Stimulated activated CD8-positive, alpha-beta memory T cell treated with anti-CD3 and anti-CD28 coated beads, Interleukin-4, amount 100 ng/mL, for 48 hours (primary cell): Measurements from ENCODE around the gene MARF1.
"Not testable (repeated sequence)": the region's sequence is repeated elsewhere in the genome, so short reads cannot be mapped to it uniquely, and the experiment has no call there.

Experiments
- DNase-seq: peaks from one replicate; pipeline ENCODE4 v3.0.0-alpha.2; 2020

MARF1 gene

DNA sequence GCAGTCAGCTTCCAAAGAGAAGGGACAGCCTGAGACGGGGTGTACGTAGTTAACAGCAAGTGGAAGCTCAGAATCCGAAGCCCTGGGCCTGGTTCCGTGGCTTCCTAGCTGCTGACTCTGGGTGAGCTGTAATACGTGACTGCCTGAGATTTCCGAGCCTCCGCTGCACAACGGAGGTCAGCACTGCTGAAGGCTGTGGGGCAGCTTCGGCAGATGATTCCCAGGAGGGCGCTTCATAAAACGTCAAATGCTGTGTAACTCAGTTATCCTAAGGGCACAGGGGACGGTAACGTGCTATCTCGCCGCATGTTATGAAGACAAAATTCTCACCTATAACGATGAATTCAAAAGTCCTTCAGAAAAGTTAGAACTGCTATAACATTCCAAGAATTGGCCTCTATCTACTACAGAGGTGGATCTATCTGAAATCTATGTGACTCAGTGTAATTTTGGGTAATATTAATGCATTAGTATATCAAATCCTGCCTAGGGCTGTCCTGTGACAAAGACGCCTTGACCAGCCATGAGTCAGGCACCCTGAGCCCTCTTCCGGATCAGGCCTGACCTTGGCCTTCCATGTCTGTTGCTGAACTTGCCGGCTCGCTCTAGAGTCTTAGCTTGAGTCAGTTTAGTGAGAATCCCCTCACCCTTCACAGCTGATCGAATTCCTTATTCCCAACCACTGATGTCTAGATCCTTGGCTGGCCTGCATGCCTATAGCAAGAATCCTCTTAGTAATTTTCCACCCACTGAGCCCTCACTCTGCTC, 43.5 kb downstream of the MARF1 start:
- DNase-seq: no peak

DNA sequence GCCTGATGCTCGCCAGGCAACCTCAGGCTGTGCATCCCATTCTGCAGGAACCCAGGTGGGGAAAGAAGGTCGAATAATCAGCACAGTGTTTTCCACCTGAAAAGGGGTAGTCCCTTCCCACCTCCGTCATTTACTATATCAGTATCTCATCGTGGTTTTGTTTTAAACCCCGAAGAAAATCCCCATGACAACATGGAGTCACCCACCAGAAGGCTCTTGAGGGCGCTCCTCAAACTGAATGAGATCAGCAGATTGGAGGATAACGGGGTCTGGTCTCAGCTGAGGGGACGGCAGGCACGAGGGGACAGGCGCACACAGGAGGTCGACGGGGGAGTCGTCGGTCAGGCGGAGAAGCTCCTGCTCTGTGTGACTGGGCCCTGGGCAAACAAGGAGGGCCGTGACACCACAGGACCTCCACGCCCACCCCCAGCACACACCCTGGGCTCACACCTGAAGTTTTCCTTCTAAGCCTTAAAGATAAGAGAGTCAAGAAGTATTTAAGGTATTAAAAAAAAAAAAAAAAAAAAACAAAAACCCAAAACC, 44.2 kb downstream of the MARF1 start:
- DNase-seq: peak; percentile 38

DNA sequence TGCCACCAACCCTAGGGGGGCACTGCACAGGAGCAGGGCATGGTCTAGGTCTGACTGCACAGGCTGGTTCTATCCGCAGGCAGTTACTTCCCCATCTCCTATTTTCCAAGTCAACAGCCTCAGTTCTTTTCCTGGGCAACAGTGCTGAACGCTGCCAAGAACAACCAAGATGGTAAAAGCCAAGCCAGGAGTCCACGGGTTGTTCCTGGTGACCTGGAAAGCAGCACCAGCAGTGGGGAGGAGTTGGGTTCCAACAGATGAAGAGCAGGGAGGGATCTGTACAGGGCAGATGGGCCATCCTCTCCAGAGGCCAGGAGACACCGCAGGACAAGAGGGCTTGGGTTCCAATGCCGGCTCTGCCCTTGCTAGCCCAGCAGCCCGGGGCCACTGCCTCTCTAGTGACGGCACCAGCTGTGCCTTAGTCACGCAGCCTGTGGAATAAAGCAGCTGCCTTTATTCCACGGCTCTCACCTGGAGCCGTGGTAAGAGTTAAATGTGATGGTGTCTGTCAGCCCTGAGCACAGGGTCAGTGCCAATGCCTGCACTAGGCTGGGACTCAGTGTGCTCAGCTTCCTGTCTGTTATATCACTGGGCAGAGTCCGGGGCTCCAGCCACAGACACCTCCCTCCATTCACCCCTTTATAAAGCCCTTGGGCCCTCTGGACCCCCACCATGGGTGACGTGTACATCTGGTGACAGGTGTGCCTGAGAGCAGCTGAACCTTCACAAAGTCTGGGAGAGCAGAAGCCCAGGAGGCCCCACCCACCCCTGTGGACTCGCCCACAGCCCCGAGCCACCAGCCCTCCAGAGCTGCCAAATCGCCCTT, 44.9 kb downstream of the MARF1 start:
- DNase-seq: no peak

DNA sequence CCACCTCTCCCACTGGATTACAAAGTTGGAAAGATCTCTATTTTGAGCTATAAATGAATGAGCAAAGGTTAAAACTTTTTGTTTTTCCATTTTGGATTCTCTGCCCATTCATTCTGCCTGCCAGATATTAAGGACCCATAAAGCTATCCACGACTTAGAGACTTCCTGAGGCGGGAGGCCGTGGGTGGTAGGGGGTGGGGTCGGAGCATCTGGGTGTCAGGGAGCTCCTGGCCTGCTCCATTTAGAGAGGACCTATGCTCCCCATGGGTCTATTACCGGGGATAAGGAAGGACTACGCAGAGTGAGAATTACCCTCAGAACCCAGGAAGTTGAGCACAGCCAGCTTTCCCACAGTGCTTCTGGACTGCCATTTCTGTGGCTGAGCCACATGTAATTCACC, 45.8 kb downstream of the MARF1 start:
- no peak for DNase-seq

DNA sequence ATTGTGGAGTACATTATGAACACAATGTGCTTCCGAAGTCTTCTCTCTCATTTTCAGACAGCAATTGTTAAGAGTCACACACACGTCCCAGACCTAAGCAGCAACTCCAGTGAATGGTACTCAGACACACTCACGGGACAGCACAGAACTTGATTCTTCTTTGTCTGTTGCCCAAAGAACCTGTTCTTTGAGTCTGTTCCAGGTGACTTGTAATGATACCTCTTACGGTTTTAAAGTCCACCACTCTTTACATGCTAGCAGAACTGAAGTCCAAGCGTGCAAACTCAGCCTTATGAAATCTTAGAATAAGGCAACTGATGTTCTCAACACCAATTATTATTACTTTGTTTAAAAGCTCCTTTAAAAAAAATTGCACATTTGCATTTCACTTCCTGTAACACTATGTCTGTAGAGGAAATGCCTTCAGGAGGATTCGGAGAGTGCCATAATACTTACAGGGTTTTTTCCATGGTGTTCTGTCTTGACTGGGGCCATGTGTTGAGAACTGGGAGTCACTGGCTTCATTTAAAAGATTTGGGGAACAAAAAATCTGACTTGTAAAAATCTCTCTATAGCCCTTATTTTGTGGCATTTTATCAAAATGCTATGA, 48.1 kb downstream of the MARF1 start:
- no peak for DNase-seq

DNA sequence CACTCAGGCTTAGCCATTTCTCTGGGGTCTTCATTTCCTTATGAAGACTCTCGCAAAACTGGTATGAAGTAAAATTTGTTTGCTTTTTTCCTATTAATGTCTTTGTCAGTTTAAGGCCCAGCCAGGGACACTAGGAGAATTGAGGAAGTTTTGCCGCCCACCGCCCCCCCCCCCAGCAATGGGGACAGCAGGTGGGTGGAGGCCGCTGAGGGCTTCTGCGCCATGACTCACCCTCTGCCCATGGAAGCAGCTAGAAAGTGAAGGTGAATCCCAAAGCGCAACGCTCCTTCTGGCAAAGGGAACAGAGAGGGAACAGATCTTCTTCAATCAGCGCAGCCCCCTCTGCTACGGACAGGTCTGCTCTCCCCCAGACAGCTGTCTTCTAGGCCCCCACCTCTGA, 49.7 kb downstream of the MARF1 start:
- DNase-seq: no peak

DNA sequence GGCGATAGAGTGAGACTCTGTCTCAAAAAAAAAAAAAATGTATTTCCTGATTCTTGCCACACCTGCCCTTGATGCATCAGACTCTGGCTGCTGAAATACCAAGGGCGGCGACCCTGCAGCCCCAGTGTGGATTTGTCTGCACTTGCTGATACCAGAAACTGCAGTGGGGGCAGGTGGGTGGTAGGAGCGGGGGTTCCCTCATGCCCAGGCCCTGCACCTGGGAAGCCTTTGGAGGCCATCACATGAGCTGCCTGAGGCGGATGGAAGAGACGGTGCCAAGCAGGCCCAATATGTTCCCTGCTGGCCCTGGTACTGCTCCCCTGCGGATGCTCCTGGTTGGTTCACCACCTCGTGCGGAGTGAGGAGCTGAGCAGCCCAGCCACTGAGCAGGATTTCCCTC, 50.6 kb downstream of the MARF1 start:
- DNase-seq: no peak

DNA sequence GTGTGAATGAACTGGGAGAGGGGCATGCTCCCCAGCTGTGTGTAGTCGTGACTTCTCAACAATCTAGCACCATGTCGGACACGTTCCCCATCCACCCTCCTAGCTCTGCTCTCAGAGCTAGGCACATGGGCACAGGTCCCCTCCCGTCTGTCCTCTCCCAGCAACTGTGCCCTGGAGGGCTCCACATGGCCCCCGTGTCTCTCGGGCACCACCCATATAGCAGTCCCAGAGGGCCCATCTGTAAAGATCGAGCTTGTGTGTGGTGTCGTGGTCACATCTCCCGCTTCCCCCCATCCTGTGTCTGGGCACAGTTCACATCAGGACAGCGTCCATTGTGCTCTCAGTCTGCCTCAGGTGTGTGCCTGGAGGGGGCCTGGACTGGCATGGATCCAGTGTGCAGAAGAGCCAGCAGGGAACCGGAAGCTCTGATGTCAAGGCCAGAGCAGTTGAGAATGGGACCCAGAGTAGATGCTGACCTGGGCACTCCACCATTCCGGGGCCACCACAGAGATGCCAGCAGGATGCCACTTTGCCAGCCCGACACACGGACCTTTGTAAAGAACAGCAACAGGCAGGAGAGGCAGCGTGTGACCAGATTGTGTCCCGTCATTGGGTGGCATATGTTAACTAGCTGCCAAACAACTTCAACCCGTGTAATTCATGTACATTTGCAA, 55.7 kb downstream of the MARF1 start:
- DNase-seq: no peak

DNA sequence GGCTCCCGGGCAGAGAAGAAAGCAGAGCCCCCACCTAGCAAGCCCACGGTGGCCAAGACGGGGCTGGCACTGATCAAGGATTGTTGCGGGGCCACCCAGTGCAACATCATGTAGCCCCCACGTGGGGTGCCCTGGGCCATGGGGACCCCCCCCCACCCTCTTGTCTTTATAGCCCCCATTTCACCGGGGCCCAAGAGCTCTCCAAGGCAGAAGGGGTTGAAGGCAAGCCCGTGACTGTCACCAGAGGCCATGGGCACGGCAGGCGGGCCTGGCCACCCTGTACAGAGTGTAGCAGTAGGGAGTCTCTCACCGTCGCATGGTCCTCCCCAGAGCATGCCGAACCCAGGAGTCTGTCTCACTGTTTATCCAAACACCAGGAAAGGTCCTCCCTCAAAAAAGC, 56.2 kb downstream of the MARF1 start:
- no peak for DNase-seq

DNA sequence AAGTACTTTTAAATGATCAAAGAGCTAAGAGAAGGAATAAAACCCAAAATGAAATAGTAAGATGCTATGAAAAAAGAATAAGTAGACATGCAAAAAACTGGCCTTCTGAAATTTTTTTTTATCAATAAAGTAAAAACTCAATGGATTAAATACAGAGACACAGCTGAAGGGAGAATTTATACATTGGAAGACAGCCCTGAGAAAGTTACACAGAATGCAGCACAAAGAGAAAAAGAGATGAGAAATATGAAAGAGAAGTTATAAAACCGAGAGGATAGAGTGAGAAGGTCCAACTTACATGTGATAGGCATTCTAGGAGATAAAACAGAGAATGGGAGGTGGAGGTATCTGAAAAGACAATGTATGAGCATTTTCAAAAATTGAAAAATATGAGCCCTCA, 57.0 kb downstream of the MARF1 start:
- DNase-seq: no peak

DNA sequence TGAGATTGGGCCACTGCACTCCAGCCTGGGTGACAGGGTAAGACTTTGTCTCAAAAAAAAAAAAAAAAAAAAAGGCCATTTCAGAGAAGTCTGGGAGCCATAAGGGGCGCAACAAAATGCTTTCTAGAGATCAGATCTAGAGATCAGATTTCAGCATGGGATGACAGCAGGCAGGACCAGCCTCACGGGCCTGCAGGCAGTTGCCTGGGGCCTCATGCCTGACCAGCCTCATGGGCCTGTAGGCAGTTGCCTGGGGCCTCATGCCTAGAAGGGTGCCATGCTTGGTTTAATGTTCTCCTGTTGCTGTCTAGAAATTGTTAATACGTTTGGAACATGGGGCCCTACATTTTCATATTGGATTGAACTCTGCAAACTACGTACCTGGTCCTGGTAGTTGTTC, 59.4 kb downstream of the MARF1 start:
- no peak for DNase-seq

DNA sequence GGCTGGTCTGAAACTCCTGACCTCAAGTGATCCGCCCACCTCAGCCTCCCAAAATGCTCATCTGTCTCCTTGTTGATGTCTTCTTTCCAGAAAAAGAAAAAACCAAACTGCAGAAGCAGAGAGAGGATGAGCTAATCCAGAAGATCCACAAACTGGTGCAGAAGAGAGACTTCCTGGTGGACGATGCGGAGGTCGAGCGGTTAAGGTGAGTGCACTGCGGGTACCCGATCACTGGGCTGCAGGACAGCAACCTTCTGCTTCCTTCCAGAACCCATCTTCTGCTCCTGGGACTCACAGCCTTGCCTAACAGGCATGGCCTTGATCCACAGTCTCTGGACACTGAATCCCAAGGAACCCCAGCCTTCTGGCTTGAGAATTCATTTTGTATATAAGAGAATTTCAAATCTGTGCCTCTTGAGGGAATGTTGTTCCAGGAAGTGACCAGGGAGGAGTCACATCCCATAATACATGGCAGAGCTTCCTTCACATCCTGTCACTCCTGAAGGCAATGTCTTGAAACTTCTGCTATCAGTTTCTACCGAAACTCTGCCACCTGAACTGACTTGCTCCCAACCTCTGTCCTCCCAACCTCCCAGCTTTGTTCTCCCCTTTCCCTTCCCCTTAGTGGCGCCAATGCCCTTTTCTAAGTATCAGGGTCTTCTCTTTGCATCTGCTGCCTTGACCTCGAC, 61.7 kb downstream of the MARF1 start:
- DNase-seq: no peak

DNA sequence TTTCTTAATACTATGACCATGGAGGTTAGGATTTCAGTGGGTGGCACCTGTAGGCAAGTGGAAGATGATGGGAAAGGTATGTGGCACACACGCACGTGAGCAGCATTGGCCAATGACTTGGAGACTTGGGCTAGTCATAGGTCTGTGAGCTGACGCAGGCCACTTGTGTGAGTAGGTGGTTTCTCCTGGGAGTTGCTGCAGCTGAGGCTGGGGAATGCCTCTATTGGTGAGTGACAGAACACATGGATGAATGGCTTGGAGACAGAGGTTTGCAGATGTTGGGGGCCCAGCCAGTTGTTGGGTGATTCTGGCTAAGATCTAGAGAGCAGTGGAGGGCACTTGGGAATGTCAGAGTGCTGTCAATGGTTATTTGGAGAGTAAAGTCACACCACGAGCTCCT, 64.1 kb downstream of the MARF1 start:
- DNase-seq: no peak

DNA sequence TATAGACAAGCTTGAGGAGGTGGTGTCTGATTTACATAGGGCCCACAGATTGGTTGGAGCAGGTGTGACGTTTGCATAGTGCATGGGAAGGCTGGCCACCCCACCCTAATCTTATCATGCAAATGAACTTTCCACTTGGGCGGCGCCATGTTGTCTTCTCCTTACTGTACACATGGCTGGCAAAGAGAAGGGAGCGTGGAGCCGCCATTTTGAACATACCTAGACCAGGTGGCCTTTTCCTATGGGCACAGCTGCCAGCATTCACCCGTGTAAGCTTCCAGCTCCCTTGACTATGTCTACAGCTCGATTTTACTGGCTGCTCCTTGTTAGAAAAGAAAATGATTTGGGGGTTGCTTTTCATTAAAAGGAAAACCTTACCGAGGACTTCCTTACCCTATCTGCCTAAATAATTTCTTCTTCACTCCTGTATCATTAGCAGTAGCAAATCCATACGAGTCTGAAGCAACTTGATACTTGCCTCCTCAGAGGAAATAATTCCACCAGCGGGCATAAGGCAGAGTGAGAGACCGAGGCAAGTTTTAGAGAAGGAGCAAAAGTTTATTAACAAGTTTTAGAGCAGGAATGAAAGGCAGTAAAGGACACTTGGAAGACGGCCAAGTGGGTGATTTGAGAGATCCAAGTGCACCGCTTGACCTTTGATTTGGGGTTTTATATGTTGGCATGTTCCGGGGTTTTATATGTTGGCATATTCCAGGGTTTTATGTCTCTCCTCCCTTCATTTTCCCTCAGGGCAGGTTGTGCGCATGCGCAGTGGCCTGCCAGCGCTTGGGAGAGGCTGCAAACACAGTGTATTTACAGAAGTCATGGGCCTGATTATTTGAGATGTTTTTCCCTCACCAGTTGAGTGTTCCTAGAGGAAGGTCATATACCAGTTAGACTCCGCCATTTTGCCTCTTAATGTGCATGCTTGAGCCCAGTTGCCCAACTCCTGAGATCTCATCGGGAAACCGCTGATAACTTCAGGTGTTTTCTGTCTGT, 65.7 kb downstream of the MARF1 start:
- DNase-seq: no peak

DNA sequence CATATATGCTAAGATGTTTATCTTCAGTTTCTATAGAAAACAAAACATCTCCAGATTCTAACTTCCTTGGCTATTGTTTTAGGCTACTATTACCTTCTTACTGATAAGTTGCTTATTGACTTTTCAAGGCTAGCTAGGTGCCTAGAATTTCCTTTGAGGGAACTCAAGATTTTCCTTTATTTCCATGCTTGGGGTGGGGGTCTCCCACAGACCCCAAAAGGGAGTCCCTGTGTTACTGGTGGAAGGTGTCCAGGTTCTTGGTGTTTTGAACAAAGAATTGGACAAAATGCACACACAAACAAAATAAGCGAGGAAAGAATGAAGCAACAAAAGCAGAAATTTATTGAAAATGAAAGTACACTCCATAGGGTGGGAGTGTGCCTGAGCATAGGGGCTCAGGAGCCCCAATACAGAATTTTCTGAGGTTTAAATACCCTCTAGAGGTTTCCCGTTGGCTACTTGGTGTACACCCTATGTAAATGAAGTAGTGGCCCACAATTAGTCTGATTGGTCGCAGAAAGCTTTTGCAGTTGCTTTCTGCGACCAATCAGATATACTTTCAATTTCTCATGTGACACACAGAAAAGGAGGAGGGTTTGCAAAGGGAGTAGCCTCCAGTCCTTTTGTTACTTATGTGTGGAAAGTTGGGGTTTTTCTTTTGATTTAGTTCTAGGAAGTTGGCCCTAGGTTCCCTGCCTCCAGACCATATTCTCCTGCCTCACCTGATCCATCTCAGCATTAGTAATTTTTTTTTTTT, 67.5 kb downstream of the MARF1 start:
- DNase-seq: no peak

DNA sequence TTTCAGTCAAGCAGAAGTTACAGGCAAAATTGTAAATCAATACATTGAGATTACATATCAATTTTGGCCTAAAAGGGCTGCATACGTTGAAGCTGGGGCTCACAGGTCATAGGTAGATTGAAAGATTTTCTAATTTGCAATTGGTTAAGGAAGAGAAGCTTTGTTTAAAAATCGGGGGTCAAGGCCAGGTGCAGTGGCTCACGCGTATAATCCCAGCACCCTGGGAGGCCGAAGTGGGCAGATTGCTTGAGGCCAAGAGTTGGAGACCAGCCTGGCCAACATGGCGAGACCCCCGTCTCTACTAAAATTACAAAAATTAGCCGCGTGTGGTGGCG, 68.4 kb downstream of the MARF1 start:
- no peak for DNase-seq

DNA sequence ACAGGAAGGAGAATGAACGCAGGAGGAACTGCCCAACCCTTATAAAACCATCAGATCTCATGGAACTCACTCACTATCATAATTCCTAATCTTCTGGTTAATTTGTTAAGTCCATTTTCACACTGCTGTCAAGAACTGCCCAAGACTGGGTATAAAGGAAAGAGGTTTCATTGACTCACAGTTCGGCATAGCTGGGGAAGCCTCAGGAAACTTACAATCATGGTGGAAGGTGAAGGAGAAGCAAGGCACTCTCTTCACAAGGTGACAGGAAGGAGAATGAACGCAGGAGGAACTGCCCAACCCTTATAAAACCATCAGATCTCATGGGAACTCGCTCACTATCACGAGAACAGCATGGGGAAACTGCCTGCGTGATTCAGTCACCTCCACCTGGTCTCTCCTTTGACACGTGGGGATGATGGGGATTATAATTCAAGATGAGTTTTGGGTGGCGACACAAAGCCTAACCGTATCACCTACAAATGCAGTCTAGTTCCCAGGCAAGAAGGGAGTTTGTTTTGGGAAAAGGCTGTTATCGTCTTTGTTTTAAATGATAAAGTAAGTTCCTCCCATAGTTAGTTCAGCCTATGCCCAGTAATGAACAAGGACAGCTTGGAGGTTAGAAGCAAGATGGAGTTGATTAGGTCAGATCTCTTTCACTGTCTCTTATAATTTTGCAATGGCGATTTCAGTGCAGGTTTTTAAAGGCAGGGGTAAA, 68.9 kb downstream of the MARF1 start:
- DNase-seq: not testable (repeated sequence)

DNA sequence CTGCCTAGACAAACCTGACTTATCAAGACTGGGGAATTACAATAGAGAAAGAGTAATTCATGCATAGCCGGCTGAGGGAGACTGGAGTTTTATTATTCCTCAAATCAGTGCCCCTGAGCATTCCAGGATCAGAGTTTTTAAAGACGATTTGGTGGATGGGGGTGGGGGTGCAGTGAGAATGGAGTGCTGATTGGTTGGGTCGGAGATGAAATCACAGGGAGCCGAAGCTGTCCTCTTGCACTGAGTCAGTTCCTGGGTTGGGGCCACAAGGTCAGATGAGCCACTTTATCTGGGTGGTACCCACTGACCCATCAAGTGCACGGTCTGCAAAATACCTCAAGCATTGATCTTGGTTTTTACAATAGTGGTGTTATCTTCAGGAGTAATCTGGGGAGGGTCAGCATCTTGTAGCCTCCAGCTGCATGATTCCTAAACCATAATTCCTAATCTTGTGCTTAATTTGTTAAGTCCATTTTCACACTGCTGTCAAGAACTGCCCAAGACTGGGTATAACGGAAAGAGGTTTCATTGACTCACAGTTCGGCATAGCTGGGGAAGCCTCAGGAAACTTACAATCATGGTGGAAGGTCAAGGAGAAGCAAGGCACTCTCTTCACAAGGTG, 69.6 kb downstream of the MARF1 start:
- DNase-seq: no peak

DNA sequence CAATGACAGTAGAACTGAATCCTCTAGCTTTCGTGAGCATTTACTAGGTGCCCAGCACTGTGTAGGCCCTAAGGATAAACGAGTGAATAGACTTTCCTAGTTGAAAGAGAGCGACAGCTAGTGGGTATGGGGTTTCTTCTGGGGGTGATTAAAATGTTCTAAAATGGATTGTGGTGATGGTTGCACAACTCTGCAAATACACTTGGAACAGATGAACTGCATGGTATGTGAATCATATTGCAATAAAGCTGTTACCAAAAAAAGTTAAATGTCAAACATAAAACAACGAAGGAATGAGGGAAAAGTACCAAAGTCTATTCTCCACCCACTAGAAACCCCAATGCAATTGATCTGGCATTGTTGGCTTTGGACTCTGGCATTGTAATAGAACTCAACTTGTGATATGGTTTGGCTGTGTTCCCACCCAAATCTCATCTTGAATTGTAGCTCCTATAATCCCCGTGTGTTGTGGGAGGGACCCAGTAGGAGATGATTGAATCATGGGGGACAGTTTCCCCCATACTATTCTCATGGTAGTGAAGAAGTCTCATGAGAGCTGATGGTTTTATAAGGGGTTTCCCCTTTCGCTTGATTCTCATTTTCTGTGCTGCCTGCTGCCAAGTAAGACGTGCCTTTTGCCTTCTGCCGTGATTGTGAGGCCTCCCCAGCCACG, 70.5 kb downstream of the MARF1 start:
- DNase-seq: peak; percentile 55
